T-cell (primary cell): Measurements from ENCODE around the gene ZXDC. TPM values are rescaled to one million over a fixed set of nuclear protein-coding genes. Genes with fewer than 3 reads are reported as not detected.

Experiments
- ATAC-seq, 4 experiments: fragments of 200-7000 bp in 3 of 4; fragments of 150-1000 bp in 1 of 4; cut with Tn5 transposase; replicated peaks in 1 of 4; 1 replicate in 3 of 4; 2 replicates in 1 of 4; pipeline ENCODE4 v1.10.0; 2021; ENCODE audit warnings: moderate library complexity in 3 of 4, mild to moderate bottlenecking in 2 of 4, moderate number of reproducible peaks in 1 of 4
- CTCF ChIA-PET, 2 donors: fragments of 300-600 bp; sonication (Branson Sonifier 250); formaldehyde crosslinking; loops; one replicate each; lab custom pipeline; 2022; ENCODE audit warnings: antibody characterized with exemption in 2 of 2; lab: Charles Lee
- POLR2A ChIA-PET, 2 donors: fragments of 300-600 bp; sonication (Branson Sonifier 250); formaldehyde crosslinking; loops; one replicate each; lab custom pipeline; 2022; ENCODE audit warnings: antibody characterized with exemption in 2 of 2; lab: Charles Lee
- DNase-seq, 35 experiments: peaks; one replicate each; pipeline versions ENCODE4 v3.0.0 to v3.0.0-alpha.2; 2013 to 2023
- H3K27ac ChIP-seq: one replicate; pipeline ENCODE4 v1.5.1; 2013; ENCODE audit warnings: low read length
- H3K27me3 ChIP-seq, 2 experiments: replicated peaks in 1 of 2; 1 replicate in 1 of 2; 2 replicates in 1 of 2; pipeline versions ENCODE4 v1.6.1 to v1.7.0; 2013; ENCODE audit warnings: low read length in 1 of 2, mixed read lengths in 1 of 2; ENCODE audit not compliant: control insufficient read depth in 2 of 2, insufficient read depth in 2 of 2; ENCODE audit errors: extremely low read depth in 1 of 2
- H3K36me3 ChIP-seq, 2 donors: 1 replicate in 1 of 2; 2 replicates in 1 of 2; pipeline versions ENCODE4 v1.6.1 to v1.7.0; 2013; ENCODE audit warnings: low read length in 1 of 2; ENCODE audit not compliant: control insufficient read depth in 2 of 2, insufficient read depth in 1 of 2; ENCODE audit errors: extremely low read depth in 1 of 2
- H3K4me1 ChIP-seq, 2 experiments: 1 replicate in 1 of 2; 2 replicates in 1 of 2; pipeline versions ENCODE4 v1.6.1 to v1.7.0; 2013; ENCODE audit warnings: low read length in 2 of 2, mixed read lengths in 1 of 2; ENCODE audit not compliant: insufficient read depth in 2 of 2, control insufficient read depth in 1 of 2; ENCODE audit errors: extremely low read depth in 1 of 2
- H3K4me3 ChIP-seq, 2 donors: 1 replicate in 1 of 2; 2 replicates in 1 of 2; pipeline versions ENCODE4 v1.5.1 to v1.7.0; 2013; ENCODE audit warnings: mild to moderate bottlenecking in 2 of 2, low read length in 1 of 2, moderate library complexity in 1 of 2; ENCODE audit not compliant: control insufficient read depth in 1 of 2; ENCODE audit errors: extremely low read depth in 1 of 2
- H3K9me3 ChIP-seq: 2 replicates; pipeline ENCODE4 v1.7.0; 2013
- H3K27ac Mint-ChIP-seq, 2 donors: one replicate each; pipeline ENCODE4 v1.8.0; 2020 to 2021; ENCODE audit warnings: mild to moderate bottlenecking in 2 of 2, mixed read lengths in 2 of 2
- H3K27me3 Mint-ChIP-seq, 2 donors: one replicate each; pipeline ENCODE4 v1.8.0; 2021 to 2022; ENCODE audit warnings: mixed read lengths in 2 of 2
- H3K36me3 Mint-ChIP-seq: one replicate; pipeline ENCODE4 v1.8.0; 2021; ENCODE audit warnings: mixed read lengths
- H3K4me1 Mint-ChIP-seq, 3 donors: one replicate each; pipeline ENCODE4 v1.8.0; 2020 to 2022; ENCODE audit warnings: mixed read lengths in 3 of 3, mild to moderate bottlenecking in 1 of 3
- H3K4me3 Mint-ChIP-seq, 3 donors: one replicate each; pipeline ENCODE4 v1.8.0; 2020 to 2022; ENCODE audit warnings: mild to moderate bottlenecking in 3 of 3, mixed read lengths in 3 of 3, moderate library complexity in 3 of 3
- H3K9me3 Mint-ChIP-seq, 3 donors: one replicate each; pipeline ENCODE4 v1.8.0; 2020 to 2022; ENCODE audit warnings: mixed read lengths in 3 of 3
- WGBS: methylation state at CpG from one replicate; pipeline ENCODE4 v1.1.5; 2013; ENCODE audit warnings: missing lambda C conversion rate; ENCODE audit not compliant: insufficient coverage; 5-methylcytosine and 5-hydroxymethylcytosine counted together
- total RNA-seq, 35 experiments: library from RNA in 6 of 35; stranded (reverse) in 6 of 35; fragments of 120-200 nt in 1 of 35; gene quantifications; one replicate each; pipeline versions ENCODE4 v1.2.1 to v1.2.4 and lab custom pipeline; 2013 to 2026

Gene ZXDC
- total RNA-seq, 5 donors from 2014 or later (not counting 1 experiment from before 2014, with no cell fraction given): 57.6 to 68.7 (median 61.8) TPM

- Histone ChIP-seq H3K27ac (no peak overlapping the region), H3K4me1 (no peaks in the 10 kb centered on the region), H3K36me3 (peaks cover 5 to 43% of the 10 kb centered on the region in 2 donors), H3K9me3 (no peaks in the 10 kb centered on the region), H3K27me3 (no peaks in the 10 kb centered on the region), H3K4me3 (no peak overlapping the region)
- no peak overlapping the region for H3K27ac Mint-ChIP-seq
- 100% methylated on average over 7 of the region's 8 CpGs for WGBS
- peaks cover 34% of the 10 kb centered on the region for H3K36me3 Mint-ChIP-seq
- no peaks in the 10 kb centered on the region for H3K9me3 Mint-ChIP-seq
- H3K4me3 Mint-ChIP-seq: no peak overlapping the region
- no peak for DNase-seq
- POLR2A ChIA-PET: no interaction called here
- no peaks in the 10 kb centered on the region for H3K27me3 Mint-ChIP-seq
- no peak for ATAC-seq
- peaks cover 0 to 17% (median 0%) of the 10 kb centered on the region in 3 donors for H3K4me1 Mint-ChIP-seq
- CTCF ChIA-PET: no interaction called here
Observed at GRCh38 chr3:126448893-126449180, 26.9 kb downstream of the ZXDC start.

- Mint-ChIP-seq H3K9me3 (no peaks in the 10 kb centered on the region), H3K36me3 (peaks cover 35% of the 10 kb centered on the region), H3K4me3 (no peak overlapping the region), H3K4me1 (peaks cover 0 to 17% (median 0%) of the 10 kb centered on the region in 3 donors), H3K27ac (no peak overlapping the region), H3K27me3 (no peaks in the 10 kb centered on the region)
- WGBS: 98% methylated on average over 5 of the region's 17 CpGs
- no peak overlapping the region for H3K4me3 ChIP-seq
- DNase-seq (no peak), ATAC-seq (no peak)
- H3K27me3 ChIP-seq: no peaks in the 10 kb centered on the region
- no peak overlapping the region for H3K27ac ChIP-seq
- no peaks in the 10 kb centered on the region for H3K4me1 ChIP-seq
- H3K9me3 ChIP-seq: no peaks in the 10 kb centered on the region
- ChIA-PET CTCF (interaction anchor here in 1 of 2 donors (0.6 kb wide), 1 partner anchor 577 kb away, joined by 3 read pairs; no protein-coding TSS in a partner anchor), POLR2A (interaction anchor here in 1 of 2 donors (0.6 kb wide), 1 partner anchor 18 kb away, joined by 3 read pairs; no protein-coding TSS in a partner anchor)
- H3K36me3 ChIP-seq: peaks cover 5 to 43% of the 10 kb centered on the region in 2 donors
Observed at GRCh38 chr3:126448136-126448892, 27.4 kb downstream of the ZXDC start.

GRCh38 chr3:126447456-126448106 is 28.1 kb downstream of the ZXDC start:
- no peaks in the 10 kb centered on the region for H3K9me3 Mint-ChIP-seq
- ATAC-seq (no peak), DNase-seq (no peak)
- no peaks in the 10 kb centered on the region for H3K27me3 Mint-ChIP-seq
- Histone ChIP-seq H3K9me3 (no peaks in the 10 kb centered on the region), H3K27me3 (no peaks in the 10 kb centered on the region), H3K36me3 (peaks cover 8 to 43% of the 10 kb centered on the region in 2 donors), H3K27ac (no peak overlapping the region), H3K4me1 (no peaks in the 10 kb centered on the region), H3K4me3 (no peak overlapping the region)
- H3K4me1 Mint-ChIP-seq: peaks cover 0 to 17% (median 0%) of the 10 kb centered on the region in 3 donors
- ChIA-PET CTCF (interaction anchor here in 1 of 2 donors (0.6 kb wide), 1 partner anchor 576 kb away, joined by 3 read pairs; no protein-coding TSS in a partner anchor), POLR2A (interaction anchor here in 1 of 2 donors (0.6 kb wide), 1 partner anchor 18 kb away, joined by 3 read pairs; no protein-coding TSS in a partner anchor)
- H3K27ac Mint-ChIP-seq: no peak overlapping the region
- H3K4me3 Mint-ChIP-seq: no peak overlapping the region
- peaks cover 36% of the 10 kb centered on the region for H3K36me3 Mint-ChIP-seq
- WGBS: 88% methylated on average over 9 of the region's 12 CpGs

- Histone ChIP-seq H3K4me3 (no peak overlapping the region), H3K9me3 (no peaks in the 10 kb centered on the region), H3K36me3 (peaks cover 8 to 39% of the 10 kb centered on the region in 2 donors), H3K27ac (no peak overlapping the region), H3K27me3 (no peaks in the 10 kb centered on the region), H3K4me1 (no peaks in the 10 kb centered on the region)
- no peak for DNase-seq
- POLR2A ChIA-PET: no interaction called here
- peaks cover 32% of the 10 kb centered on the region for H3K36me3 Mint-ChIP-seq
- H3K4me3 Mint-ChIP-seq: no peak overlapping the region
- no peak for ATAC-seq
- no CpG with 5 or more reads among the region's 2 CpGs for WGBS
- no peak overlapping the region for H3K27ac Mint-ChIP-seq
- CTCF ChIA-PET: no interaction called here
- H3K27me3 Mint-ChIP-seq: no peaks in the 10 kb centered on the region
- no peaks in the 10 kb centered on the region for H3K9me3 Mint-ChIP-seq
- peaks cover 0 to 16% (median 0%) of the 10 kb centered on the region in 3 donors for H3K4me1 Mint-ChIP-seq
Observed at GRCh38 chr3:126446791-126447190, 28.9 kb downstream of the ZXDC start.

GRCh38 chr3:126446301-126446700 is 29.4 kb downstream of the ZXDC start:
- no peak overlapping the region for H3K4me3 ChIP-seq
- Mint-ChIP-seq H3K36me3 (peaks cover 28% of the 10 kb centered on the region), H3K27ac (no peak overlapping the region), H3K27me3 (no peaks in the 10 kb centered on the region), H3K4me1 (peaks cover 0 to 12% (median 0%) of the 10 kb centered on the region in 3 donors), H3K4me3 (no peak overlapping the region), H3K9me3 (no peaks in the 10 kb centered on the region)
- H3K27ac ChIP-seq: no peak overlapping the region
- ATAC-seq (no peak), DNase-seq (no peak)
- H3K4me1 ChIP-seq: no peaks in the 10 kb centered on the region
- CTCF ChIA-PET: no interaction called here
- no peaks in the 10 kb centered on the region for H3K27me3 ChIP-seq
- H3K36me3 ChIP-seq: peaks cover 8 to 38% of the 10 kb centered on the region in 2 donors
- WGBS: 100% methylated on average over 3 of the region's 8 CpGs
- H3K9me3 ChIP-seq: no peaks in the 10 kb centered on the region
- POLR2A ChIA-PET: no interaction called here

GRCh38 chr3:126445506-126445905 is 30.2 kb downstream of the ZXDC start:
- H3K9me3 Mint-ChIP-seq: no peaks in the 10 kb centered on the region
- peak in 1 of 35 experiments; percentile 3 for DNase-seq
- H3K36me3 Mint-ChIP-seq: peaks cover 25% of the 10 kb centered on the region
- H3K9me3 ChIP-seq: no peaks in the 10 kb centered on the region
- H3K27me3 Mint-ChIP-seq: no peaks in the 10 kb centered on the region
- no peak overlapping the region for H3K27ac ChIP-seq
- peaks cover 3 to 36% of the 10 kb centered on the region in 2 donors for H3K36me3 ChIP-seq
- 97% methylated on average over 3 of the region's 5 CpGs for WGBS
- H3K4me1 ChIP-seq: no peaks in the 10 kb centered on the region
- H3K4me3 Mint-ChIP-seq: no peak overlapping the region
- H3K4me1 Mint-ChIP-seq: peaks cover 0 to 6% (median 0%) of the 10 kb centered on the region in 3 donors
- ATAC-seq: no peak
- H3K4me3 ChIP-seq: no peak overlapping the region
- POLR2A ChIA-PET: no interaction called here
- no peak overlapping the region for H3K27ac Mint-ChIP-seq
- no peaks in the 10 kb centered on the region for H3K27me3 ChIP-seq
- CTCF ChIA-PET: no interaction called here
